K562 (cell line): ENCODE results near the gene DNAJB6. TPM values are rescaled to one million over a fixed set of nuclear protein-coding genes. Genes with fewer than 3 reads are reported as not detected.
A peak's percentile ranks its signal among the peaks of the same experiment; 100 is the strongest.

Source experiments
- ATAC-seq: fragments of 200-7000 bp; cut with Tn5 transposase; 3 replicates; pipeline ENCODE4 v1.9.1; 2020; ENCODE audit warnings: moderate library complexity
- Bru-seq: library from RNA; stranded (reverse); fragments of 400-500 nt; gene quantifications from one replicate; lab custom pipeline; 2021; lab: Mats Ljungman, UMichigan
- BruChase-seq, 2 experiments: library from RNA; stranded (reverse); fragments of 400-500 nt; gene quantifications; one replicate each; lab custom pipeline; 2021; lab: Mats Ljungman, UMichigan
- BruUV-seq: library from RNA; stranded (reverse); fragments of 400-500 nt; replicated peaks from 2 replicates; lab custom pipeline; 2021; lab: Mats Ljungman, UMichigan
- CTCF ChIA-PET: fragments of 300-600 bp; formaldehyde crosslinking; extraction: SDS; loops from one replicate; lab custom pipeline; 2021; ENCODE audit warnings: low intra/inter-chr PET ratio; lab: Yijun Ruan, JAX
- POLR2A ChIA-PET: fragments of 300-600, 350-650 bp; sonication (Branson Sonifier 250); formaldehyde crosslinking; extraction: SDS; loops from one replicate; lab custom pipeline; 2021; ENCODE audit warnings: antibody characterized with exemption, inconsistent platforms; lab: Yijun Ruan, JAX
- DNase-seq, 4 experiments: peaks; one replicate each; pipeline versions ENCODE4 v3.0.0 to v3.0.0-alpha.2; 2011 to 2018; ENCODE audit warnings: low spot score in 3 of 4, mixed read lengths in 3 of 4; ENCODE audit errors: extremely low read depth in 1 of 4
- FAIRE-seq: peaks from 2 replicates; lab custom pipeline; 2011; peaks lifted over from hg19 to GRCh38; lab: Jason Lieb, UNC
- H2AFZ ChIP-seq: 2 replicates; pipeline ENCODE4 v1.6.0; 2011; ENCODE audit warnings: low read depth, low read length, control low read depth, inconsistent platforms
- H3K27ac ChIP-seq: fragments of 200-600 bp; 3 replicates; pipeline ENCODE4 v1.8.0; 2011; ENCODE audit warnings: low read depth, mild to moderate bottlenecking, control low read depth, inconsistent platforms, low read length, moderate library complexity, mixed read lengths; ENCODE audit errors: extremely low read depth
- H3K27me3 ChIP-seq, 2 experiments: fragments of 300-600 bp in 1 of 2; 2 replicates in 1 of 2; 3 replicates in 1 of 2; pipeline versions ENCODE4 v1.6.0 to v1.8.0; 2011; ENCODE audit warnings: inconsistent platforms in 2 of 2, low read length in 2 of 2, mild to moderate bottlenecking in 1 of 2, mixed read lengths in 1 of 2, moderate library complexity in 1 of 2; ENCODE audit not compliant: control insufficient read depth in 2 of 2, insufficient read depth in 2 of 2
- H3K36me3 ChIP-seq: fragments of 300-600 bp; 3 replicates; pipeline ENCODE4 v1.8.0; 2011; ENCODE audit warnings: mild to moderate bottlenecking, low read length, inconsistent platforms; ENCODE audit not compliant: control insufficient read depth, insufficient read depth
- H3K4me1 ChIP-seq, 2 experiments: fragments of 200-600 bp in 1 of 2; replicated peaks in 1 of 2; 2 replicates in 1 of 2; 3 replicates in 1 of 2; pipeline versions ENCODE4 v1.5.1 to v1.8.0; 2011; ENCODE audit warnings: inconsistent platforms in 2 of 2, low read length in 2 of 2, mild to moderate bottlenecking in 1 of 2, mixed read lengths in 1 of 2, moderate library complexity in 1 of 2; ENCODE audit not compliant: control insufficient read depth in 2 of 2, insufficient read depth in 2 of 2
- H3K4me2 ChIP-seq: 2 replicates; pipeline ENCODE4 v1.6.1; 2011; ENCODE audit warnings: low read length, control low read depth, inconsistent platforms, mixed read lengths; ENCODE audit not compliant: insufficient read depth
- H3K4me3 ChIP-seq: fragments of 200-600 bp; sonication (generic), shearing (Covaris generic); 2 replicates; pipeline ENCODE4 v1.5.1; 2016; ENCODE audit warnings: control low read depth, inconsistent platforms
- H3K79me2 ChIP-seq: fragments of 200-600 bp; 3 replicates; pipeline ENCODE4 v1.8.0; 2011; ENCODE audit warnings: low read length, inconsistent platforms; ENCODE audit not compliant: control insufficient read depth, insufficient read depth
- H3K9ac ChIP-seq, 2 experiments: 2 replicates each; pipeline versions ENCODE4 v1.6.0 to v1.6.1; 2011; ENCODE audit warnings: low read depth in 2 of 2, low read length in 2 of 2, control low read depth in 1 of 2, inconsistent platforms in 1 of 2, mild to moderate bottlenecking in 1 of 2, mixed read lengths in 1 of 2; ENCODE audit not compliant: insufficient read depth in 1 of 2
- H3K9me1 ChIP-seq: one replicate; pipeline ENCODE4 v1.6.0; 2011; ENCODE audit warnings: inconsistent platforms, mild to moderate bottlenecking, low read length, moderate library complexity; ENCODE audit not compliant: control insufficient read depth, insufficient read depth
- H3K9me3 ChIP-seq: replicated peaks from 2 replicates; pipeline ENCODE4 v1.5.1; 2011; ENCODE audit warnings: low read depth, low read length, inconsistent platforms; ENCODE audit not compliant: control insufficient read depth, insufficient read depth
- H4K20me1 ChIP-seq: replicated peaks from 2 replicates; pipeline ENCODE4 v1.6.1; 2011; ENCODE audit warnings: low read length, inconsistent platforms, mixed read lengths; ENCODE audit not compliant: control insufficient read depth, insufficient read depth
- BHLHE40 ChIP-seq: IDR thresholded peaks from 2 replicates; pipeline ENCODE4 v1.6.1; 2011; ENCODE audit warnings: low read length, improper control_type of control experiment
- DPF2 ChIP-seq: fragments of 450-650 bp; IDR thresholded peaks from 2 replicates; pipeline ENCODE4 v1.6.1; 2016
- GABPB1 ChIP-seq: sonication (generic); formaldehyde crosslinking; IDR thresholded peaks from 2 replicates; pipeline ENCODE4 v1.8.0; 2022; ENCODE audit warnings: mild to moderate bottlenecking, missing genetic modification reagents
- HMG20A ChIP-seq: fragments of 450-650 bp; formaldehyde crosslinking; conservative IDR thresholded peaks from 2 replicates; pipeline ENCODE4 v1.4.0; 2020; ENCODE audit warnings: mild to moderate bottlenecking, mixed read lengths
- KAT7 ChIP-seq: sonication (generic); formaldehyde crosslinking; IDR thresholded peaks from 2 replicates; pipeline ENCODE4 v1.8.0; 2022; ENCODE audit warnings: missing genetic modification reagents, mild to moderate bottlenecking, borderline replicate concordance
- TRIM28 ChIP-seq: fragments of 450-650 bp; IDR thresholded peaks from 2 replicates; pipeline ENCODE4 v1.6.1; 2017
- U2AF1 ChIP-seq: fragments of 200-400 bp; formaldehyde crosslinking; optimal IDR thresholded peaks from 2 replicates; pipeline ENCODE3; 2017; ENCODE audit warnings: mild to moderate bottlenecking, low read depth, low read length, moderate library complexity
- ZKSCAN3 ChIP-seq: fragments of 250-450 bp; sonication (Bioruptor Pico); IDR thresholded peaks from 2 replicates; pipeline ENCODE4 v1.4.0; 2020
- ZNF354B ChIP-seq: fragments of 250-450 bp; sonication (Bioruptor Pico); IDR thresholded peaks from 2 replicates; pipeline ENCODE4 v1.4.0; 2020
- ZNF561 ChIP-seq: fragments of 450-650 bp; formaldehyde crosslinking; conservative IDR thresholded peaks from 2 replicates; pipeline ENCODE4 v1.4.0; 2020; ENCODE audit warnings: mild to moderate bottlenecking, moderate library complexity
- WGBS: fragments of 100-300 bp; shearing (Covaris generic); methylation state at CpG from one replicate; pipeline ENCODE4 v1.1.6; 2016; ENCODE audit warnings: low coverage, mixed read lengths; ENCODE audit not compliant: insufficient coverage; ENCODE audit errors: missing lambda C conversion rate; 5-methylcytosine and 5-hydroxymethylcytosine counted together
- in situ Hi-C: fragments of 300-500 bp; cut with MboI; formaldehyde crosslinking; loops from 4 replicates; pipeline ENCODE4 v1.15.0; 2018; ENCODE audit warnings: inconsistent platforms, mixed read lengths
- intact Hi-C: fragments of 100-400 bp; cut with micrococcal nuclease; formaldehyde crosslinking; loops from 2 replicates; pipeline ENCODE4 v1.14.2; 2022
- long read RNA-seq, 3 experiments: library from polyadenylated mRNA in 2 of 3; library from RNA in 1 of 3; unstranded in 2 of 3; stranded (forward) in 1 of 3; transcript quantifications; one replicate each; pipeline ENCODE4 v2.0.0, GENCODE V29; 2019 to 2022
- polyA minus RNA-seq, 3 experiments: library from RNA; depleted of rRNA, polyadenylated mRNA; stranded (reverse); fragments of >200 nt; gene quantifications; 2 replicates each; pipeline ENCODE4 v1.2.3, GENCODE V29; 2011
- polyA plus RNA-seq, 8 experiments: library from polyadenylated mRNA; depleted of rRNA in 4 of 8; stranded (reverse) in 5 of 8; unstranded in 3 of 8; fragments of >200 nt; fragmentation: Nextera tagmentation in 2 of 8; fragmentation: Illumina TruSeq in 1 of 8; extraction: Ambion mirVana in 2 of 8; extraction: Trizol in 1 of 8; gene quantifications; 2 replicates each; pipeline versions ENCODE4 v1.2.1 to v1.2.3, GENCODE V29; 2011 to 2014; ENCODE audit warnings: inconsistent platforms in 1 of 8, missing spikeins in 1 of 8
- total RNA-seq, 7 experiments: library from RNA; depleted of rRNA in 6 of 7; stranded (reverse); fragments of >200 nt in 6 of 7; fragmentation: Illumina TruSeq in 2 of 7; extraction: Trizol in 2 of 7; gene quantifications; 2 replicates each; pipeline versions ENCODE4 v1.2.1 to v1.2.3, GENCODE V29; 2011 to 2021; ENCODE audit warnings: low replicate concordance in 1 of 7
- TF ChIP-seq, protein P1 (sequence below): fragments of 450-650 bp; IDR thresholded peaks from 2 replicates; pipeline ENCODE4 v1.6.1; 2016; ENCODE audit warnings: borderline replicate concordance
- TF ChIP-seq, protein P2 (sequence below): fragments of 450-650 bp; IDR thresholded peaks from 2 replicates; pipeline ENCODE4 v1.6.1; 2016; ENCODE audit warnings: missing biosample characterization, missing genetic modification characterization

DNAJB6 gene
- total RNA-seq (2011; cell fraction: chromatin; rRNA removed; ENCODE audit: low replicate concordance) = 136 and 330 TPM in 2 replicates
- 82.5 and 83.7 TPM in 2 replicates for total RNA-seq (2011; cell fraction: nucleolus; rRNA removed)
- 139 and 175 TPM in 2 replicates for total RNA-seq (2011; cell fraction: nucleoplasm; rRNA removed)
- total RNA-seq (2014; rRNA removed) (116 and 147 TPM in 2 replicates), total RNA-seq (2014; rRNA removed; fragmentation: Illumina TruSeq; extraction: Trizol) (135 and 158 TPM in 2 replicates), total RNA-seq (2015; rRNA removed; fragmentation: Illumina TruSeq; extraction: Trizol) (132 and 149 TPM in 2 replicates), total RNA-seq (2021) (128 and 131 TPM in 2 replicates), polyA plus RNA-seq (2011; rRNA removed) (63.1 and 84.5 TPM in 2 replicates), polyA plus RNA-seq (2014; fragmentation: Illumina TruSeq; extraction: Trizol) (158 and 225 TPM in 2 replicates), polyA plus RNA-seq (2014; fragmentation: Nextera tagmentation; extraction: Ambion mirVana) (100 to 1,000 TPM in 1 of 2 experiments, 10 to 100 TPM in 1; 96.6 to 100 TPM), polyA plus RNA-seq (2014; rRNA removed) (135 and 158 TPM in 2 replicates), polyA minus RNA-seq (2011; rRNA and poly(A)+ RNA removed) (60.6 and 70.5 TPM in 2 replicates), Bru-seq, nascent RNA (percentile 93 among the genes with signal in this experiment), BruChase-seq, experiment 1, labeled RNA remaining after a 2-hour chase (percentile 93 among the genes with signal in this experiment), BruChase-seq, experiment 2, labeled RNA remaining after a 6-hour chase (percentile 93 among the genes with signal in this experiment)
- polyA plus RNA-seq (2011; cell fraction: cytosol; rRNA removed) = 30.0 and 41.8 TPM in 2 replicates
- 45.6 and 48.0 TPM in 2 replicates for polyA plus RNA-seq (2011; cell fraction: nucleus; rRNA removed)
- polyA plus RNA-seq (2012) = 109 and 130 TPM in 2 replicates
- polyA minus RNA-seq (2011; cell fraction: cytosol; rRNA and poly(A)+ RNA removed) = 59.2 and 63.5 TPM in 2 replicates
- polyA minus RNA-seq (2011; cell fraction: nucleus; rRNA and poly(A)+ RNA removed) = 39.3 and 44.5 TPM in 2 replicates
- long read RNA-seq, experiment 1, full-length matches to known transcripts = 657 of 916 reads
- long read RNA-seq, experiment 1, partial matches to known transcripts = 58 of 916 reads
- long read RNA-seq, experiment 1, other reads (novel, unspliced or antisense) = 201 of 916 reads
- long read RNA-seq, experiment 2, full-length matches to known transcripts = 63 of 154 reads
- long read RNA-seq, experiment 2, partial matches to known transcripts = 19 of 154 reads
- long read RNA-seq, experiment 2, other reads (novel, unspliced or antisense) = 72 of 154 reads
- long read RNA-seq, experiment 3, full-length matches to known transcripts = 215 of 249 reads
- long read RNA-seq, experiment 3, partial matches to known transcripts = 15 of 249 reads
- long read RNA-seq, experiment 3, other reads (novel, unspliced or antisense) = 19 of 249 reads

DNA sequence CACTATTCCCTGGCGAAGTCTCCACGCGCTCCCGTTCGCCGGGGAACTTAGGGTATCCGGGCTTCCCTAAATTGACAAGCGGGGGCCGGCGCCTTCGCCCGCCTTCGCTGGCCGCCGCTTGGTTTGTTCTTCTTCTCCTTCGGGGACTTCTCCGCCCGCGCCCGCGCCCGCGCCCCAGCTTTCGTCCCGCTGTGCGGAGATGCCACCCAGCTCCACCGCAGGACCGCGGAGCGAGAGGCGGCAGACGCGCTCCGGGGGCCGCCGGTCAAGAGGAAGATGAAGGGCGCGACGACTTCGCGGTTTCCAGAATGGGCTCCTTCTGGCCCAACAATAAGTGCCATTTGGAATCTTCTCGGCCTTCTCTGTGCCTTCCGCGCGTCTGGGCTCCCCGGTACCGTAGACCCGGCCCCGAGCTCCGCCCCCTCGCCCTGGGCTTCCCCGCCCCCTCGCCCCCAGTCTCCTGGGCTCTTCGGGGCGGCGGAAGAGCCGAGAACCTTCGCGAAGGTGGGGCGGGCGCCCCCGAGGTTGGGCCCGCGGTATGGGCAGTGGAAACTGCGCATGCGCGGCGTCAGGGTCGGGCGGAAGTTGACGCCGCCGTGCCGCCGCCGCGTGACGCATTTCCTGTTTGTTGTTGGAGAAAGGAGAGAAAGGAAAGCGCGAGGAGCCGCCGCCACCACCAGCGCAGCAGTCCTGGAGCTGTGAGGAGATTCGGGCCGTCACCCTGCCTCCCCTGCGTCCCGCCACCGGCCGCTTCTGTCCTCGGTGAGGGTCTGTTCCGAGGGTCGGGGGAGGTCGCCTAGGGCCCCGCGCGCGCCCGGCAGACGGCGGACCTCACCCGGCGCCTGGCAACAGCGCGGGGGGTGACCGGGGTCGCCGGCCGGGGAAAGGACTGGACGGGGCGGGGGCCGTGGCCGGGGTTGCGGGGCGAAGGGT, at the start of gene DNAJB6:
DNAJB6 (plus strand) TSS at position 622 of the 933 bp plus-strand sequence. CDS start 21,569 bp downstream, outside the sequence.
- in situ Hi-C loops (no loop called here), intact Hi-C loops (loop anchor here (5.0 kb wide), 1 partner anchor 51 kb away; no protein-coding TSS in a partner anchor)
- Histone ChIP-seq H3K4me1 (peaks cover 21 to 25% of the 10 kb centered on the region in 2 experiments), H3K9ac (peak within 1 kb of the TSS; percentile 78 to 94), H2AFZ (peak within 1 kb of the TSS; percentile 89), H4K20me1 (peaks cover 37% of the 10 kb centered on the region), H3K79me2 (peaks cover 48% of the 10 kb centered on the region), H3K4me3 (peak within 1 kb of the TSS; percentile 69), H3K4me2 (peak within 1 kb of the TSS; percentile 88), H3K9me3 (no peaks in the 10 kb centered on the region), H3K27me3 (no peaks in the 10 kb centered on the region; a peak in 1 of 5 replicates), H3K36me3 (peaks cover 23% of the 10 kb centered on the region), H3K27ac (peak within 1 kb of the TSS; percentile 90), H3K9me1 (peaks cover 5% of the 10 kb centered on the region)
- CTCF ChIA-PET = interaction anchor here (0.6 kb wide), 1 partner anchor 27 kb away, joined by 3 read pairs; no protein-coding TSS in a partner anchor
- POLR2A ChIA-PET = interaction anchor here (0.6 to 1.2 kb wide), 3 partner anchors 9 to 18 kb away, joined by 3 to 4 read pairs (median 3); no protein-coding TSS in a partner anchor
- peak; percentile 67 for FAIRE-seq
- BruUV-seq = no TSS peak
- DNase-seq = peak; percentile 98 to 99 (median 99)
- 24% methylated on average over 86 of the region's 114 CpGs for WGBS
- peak; percentile 75 for ATAC-seq
- TF ChIP-seq HMG20A (CRISPR knock-in tag) (no peak), ZNF561 (no peak), TRIM28 (no peak), U2AF1 (no peak), KAT7 (CRISPR knock-in tag) (peak; percentile 68; the same call in 1 of the 2 replicates), BHLHE40 (peak; percentile 46), ZKSCAN3 (CRISPR knock-in tag) (no peak), DPF2 (no peak), ZNF354B (no peak), GABPB1 (CRISPR knock-in tag) (peak; percentile 98)
- TF ChIP-seq, protein P1, sequence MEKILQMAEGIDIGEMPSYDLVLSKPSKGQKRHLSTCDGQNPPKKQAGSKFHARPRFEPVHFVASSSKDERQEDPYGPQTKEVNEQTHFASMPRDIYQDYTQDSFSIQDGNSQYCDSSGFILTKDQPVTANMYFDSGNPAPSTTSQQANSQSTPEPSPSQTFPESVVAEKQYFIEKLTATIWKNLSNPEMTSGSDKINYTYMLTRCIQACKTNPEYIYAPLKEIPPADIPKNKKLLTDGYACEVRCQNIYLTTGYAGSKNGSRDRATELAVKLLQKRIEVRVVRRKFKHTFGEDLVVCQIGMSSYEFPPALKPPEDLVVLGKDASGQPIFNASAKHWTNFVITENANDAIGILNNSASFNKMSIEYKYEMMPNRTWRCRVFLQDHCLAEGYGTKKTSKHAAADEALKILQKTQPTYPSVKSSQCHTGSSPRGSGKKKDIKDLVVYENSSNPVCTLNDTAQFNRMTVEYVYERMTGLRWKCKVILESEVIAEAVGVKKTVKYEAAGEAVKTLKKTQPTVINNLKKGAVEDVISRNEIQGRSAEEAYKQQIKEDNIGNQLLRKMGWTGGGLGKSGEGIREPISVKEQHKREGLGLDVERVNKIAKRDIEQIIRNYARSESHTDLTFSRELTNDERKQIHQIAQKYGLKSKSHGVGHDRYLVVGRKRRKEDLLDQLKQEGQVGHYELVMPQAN = peak; percentile 67; the same call in 1 of the 2 replicates
- TF ChIP-seq, protein P2, sequence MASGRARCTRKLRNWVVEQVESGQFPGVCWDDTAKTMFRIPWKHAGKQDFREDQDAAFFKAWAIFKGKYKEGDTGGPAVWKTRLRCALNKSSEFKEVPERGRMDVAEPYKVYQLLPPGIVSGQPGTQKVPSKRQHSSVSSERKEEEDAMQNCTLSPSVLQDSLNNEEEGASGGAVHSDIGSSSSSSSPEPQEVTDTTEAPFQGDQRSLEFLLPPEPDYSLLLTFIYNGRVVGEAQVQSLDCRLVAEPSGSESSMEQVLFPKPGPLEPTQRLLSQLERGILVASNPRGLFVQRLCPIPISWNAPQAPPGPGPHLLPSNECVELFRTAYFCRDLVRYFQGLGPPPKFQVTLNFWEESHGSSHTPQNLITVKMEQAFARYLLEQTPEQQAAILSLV = no peak
